Immature natural killer cell (primary cell): ENCODE results near the gene DHRS1. TPM values are rescaled to one million over a fixed set of nuclear protein-coding genes. Genes with fewer than 3 reads are reported as not detected.

ENCODE experiments used
- DNase-seq, 3 donors: peaks; one replicate each; pipeline ENCODE4 v3.0.0; 2022; ENCODE audit warnings: mixed read lengths in 1 of 3
- H3K27ac Mint-ChIP-seq, 6 donors: one replicate each; pipeline ENCODE4 v1.8.0; 2020; ENCODE audit warnings: mixed read lengths in 6 of 6, mild to moderate bottlenecking in 5 of 6, inconsistent platforms in 4 of 6, moderate library complexity in 3 of 6
- H3K27me3 Mint-ChIP-seq, 3 donors: one replicate each; pipeline ENCODE4 v1.8.0; 2020 to 2021; ENCODE audit warnings: low read depth in 3 of 3, mild to moderate bottlenecking in 3 of 3, mixed read lengths in 3 of 3, moderate library complexity in 3 of 3, inconsistent platforms in 1 of 3
- H3K36me3 Mint-ChIP-seq, 3 donors: one replicate each; pipeline ENCODE4 v1.8.0; 2020; ENCODE audit warnings: mixed read lengths in 3 of 3, inconsistent platforms in 2 of 3, mild to moderate bottlenecking in 2 of 3
- H3K4me1 Mint-ChIP-seq, 2 donors: one replicate each; pipeline ENCODE4 v1.8.0; 2020; ENCODE audit warnings: inconsistent platforms in 2 of 2, mild to moderate bottlenecking in 2 of 2, mixed read lengths in 2 of 2, moderate library complexity in 1 of 2
- H3K4me3 Mint-ChIP-seq, 5 donors: one replicate each; pipeline ENCODE4 v1.8.0; 2020; ENCODE audit warnings: mild to moderate bottlenecking in 5 of 5, mixed read lengths in 5 of 5, inconsistent platforms in 3 of 5, moderate library complexity in 3 of 5
- H3K9me3 Mint-ChIP-seq, 6 donors: one replicate each; pipeline ENCODE4 v1.8.0; 2020; ENCODE audit warnings: mild to moderate bottlenecking in 6 of 6, mixed read lengths in 6 of 6, inconsistent platforms in 4 of 6, moderate library complexity in 3 of 6
- polyA plus RNA-seq, 3 donors: library from polyadenylated mRNA; unstranded; fragments of 300-500 nt; fragmentation: Illumina TruSeq; gene quantifications; one replicate each; pipeline ENCODE4 v1.2.3, GENCODE V29; 2021

DHRS1 gene
- 10 to 100 TPM; 31.4 to 35.9 (median 31.7) TPM for polyA plus RNA-seq

DNA sequence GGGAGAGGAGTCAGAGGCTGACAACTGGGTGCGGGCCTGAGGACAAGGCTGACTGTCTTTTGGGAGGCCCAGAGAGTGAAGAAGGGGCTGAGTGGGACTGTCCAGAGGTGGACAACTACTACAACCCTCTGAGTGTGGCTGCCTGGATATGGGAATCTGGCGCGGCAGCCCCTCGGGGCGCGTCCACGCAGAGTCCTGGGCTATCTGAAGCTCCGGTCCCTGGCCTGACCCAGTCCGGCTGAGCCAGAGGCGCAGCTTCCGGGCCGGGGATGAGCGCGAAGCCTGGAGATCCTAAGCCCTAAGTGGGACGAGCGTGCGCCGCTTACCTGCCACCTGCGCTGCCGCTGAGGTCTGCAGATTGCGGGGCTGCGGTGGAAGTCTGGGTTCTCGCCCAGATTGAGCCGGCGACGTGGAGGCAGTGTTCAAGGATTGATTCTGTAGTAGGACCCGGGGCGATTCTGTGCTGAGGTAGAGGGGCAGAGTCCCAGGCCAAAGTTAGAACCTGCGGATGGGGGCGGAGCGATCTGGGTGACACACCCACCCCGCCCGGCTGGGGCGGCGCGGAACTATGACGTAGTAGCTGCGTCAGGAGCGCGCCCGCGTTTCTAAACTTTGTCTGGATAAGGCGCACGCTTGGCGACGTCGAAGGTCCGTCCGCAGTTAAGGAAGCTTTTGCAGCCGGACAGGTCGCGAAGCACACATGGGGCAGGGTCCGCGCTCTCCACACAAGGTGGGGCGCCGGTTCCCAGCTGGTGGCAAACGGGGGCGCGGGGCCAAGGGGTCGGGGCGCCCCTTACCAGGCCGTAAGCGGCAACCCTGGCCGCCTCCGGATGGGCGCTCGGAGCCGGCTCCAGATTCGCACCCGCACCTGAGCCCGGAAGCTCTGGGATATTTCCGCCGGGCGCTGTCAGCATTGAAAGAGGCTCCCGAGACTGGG, at the start of gene DHRS1, which contains the start of gene NOP9:
DHRS1 (minus strand) TSS at position 526 of the 937 bp plus-strand sequence. CDS start 674 bp downstream, outside the sequence.
NOP9 (plus strand) TSS at position 596 of the 937 bp plus-strand sequence; CDS start at position 701, 105 bp downstream.
- peak; percentile 89 to 91 (median 90) for DNase-seq
- Mint-ChIP-seq H3K27ac (peak within 1 kb of the TSS; percentile 83 to 99 (median 96)), H3K27me3 (peaks cover 2 to 8% (median 6%) of the 10 kb centered on the region in 3 donors), H3K9me3 (no peaks in the 10 kb centered on the region), H3K4me3 (peak within 1 kb of the TSS; percentile 90 to 96 (median 93)), H3K4me1 (peaks cover 49 to 63% of the 10 kb centered on the region in 2 donors), H3K36me3 (peaks cover 17 to 43% (median 21%) of the 10 kb centered on the region in 3 donors)

- H3K4me1 Mint-ChIP-seq: no peaks in the 10 kb centered on the region
- DNase-seq: no peak
- no peaks in the 10 kb centered on the region for H3K9me3 Mint-ChIP-seq
- no peak overlapping the region for H3K4me3 Mint-ChIP-seq
- H3K27ac Mint-ChIP-seq: no peak overlapping the region
- H3K36me3 Mint-ChIP-seq: no peaks in the 10 kb centered on the region
- H3K27me3 Mint-ChIP-seq: peaks cover 9 to 18% (median 11%) of the 10 kb centered on the region in 3 donors
Measured at GRCh38 chr14:24348186-24348585, 48.6 kb upstream of the DHRS1 start.

DNA sequence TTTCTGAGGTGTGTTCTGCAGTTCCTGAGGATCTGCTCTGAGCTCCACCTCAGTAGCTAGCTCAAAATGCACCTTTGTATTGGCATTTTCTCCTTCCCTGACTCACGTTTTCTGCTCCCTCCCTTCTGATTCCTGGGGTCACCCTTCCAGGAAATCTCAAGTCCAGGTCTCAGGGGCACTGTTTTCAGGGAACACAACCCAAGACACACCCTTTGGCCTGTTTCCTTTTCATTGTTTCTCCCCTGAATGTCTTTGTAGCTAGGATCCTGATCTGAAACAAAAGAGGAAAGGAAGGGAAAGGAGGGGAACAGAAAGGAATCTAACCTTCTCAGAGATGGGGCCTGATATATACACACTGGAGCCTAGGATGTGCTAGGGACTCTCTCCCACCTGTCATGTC, 47.6 kb upstream of the DHRS1 start:
- Mint-ChIP-seq H3K27ac (no peak overlapping the region), H3K4me1 (no peaks in the 10 kb centered on the region), H3K4me3 (no peak overlapping the region), H3K36me3 (no peaks in the 10 kb centered on the region), H3K9me3 (no peaks in the 10 kb centered on the region), H3K27me3 (peaks cover 7 to 21% (median 9%) of the 10 kb centered on the region in 3 donors)
- no peak for DNase-seq

- Mint-ChIP-seq H3K9me3 (no peaks in the 10 kb centered on the region), H3K4me3 (no peak overlapping the region), H3K27me3 (peaks cover 3 to 7% (median 5%) of the 10 kb centered on the region in 3 donors), H3K36me3 (no peaks in the 10 kb centered on the region), H3K27ac (no peak overlapping the region), H3K4me1 (peaks cover 12 to 15% of the 10 kb centered on the region in 2 donors)
- DNase-seq: no peak
Measured at GRCh38 chr14:24343795-24344660, 44.4 kb upstream of the DHRS1 start.

DNA sequence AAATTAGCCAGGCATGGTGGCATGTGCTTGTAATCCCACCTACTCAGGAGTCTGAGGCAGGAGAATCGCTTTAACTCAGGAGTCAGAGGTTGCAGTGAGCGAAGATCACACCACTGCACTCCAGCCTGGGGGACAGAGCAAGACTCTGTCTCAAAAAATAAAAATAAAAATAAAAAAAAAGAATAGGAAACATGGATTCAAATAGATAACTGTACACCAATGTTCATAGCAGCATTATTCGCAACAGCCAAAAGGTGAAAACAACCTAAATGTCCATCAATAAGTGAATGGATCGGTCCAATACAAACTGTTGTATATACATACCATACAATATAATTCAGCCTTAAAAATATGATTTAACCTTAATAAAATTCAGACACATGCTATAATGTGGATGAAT, 43.3 kb upstream of the DHRS1 start:
- Mint-ChIP-seq H3K4me3 (no peak overlapping the region), H3K27me3 (peaks cover 3 to 7% (median 5%) of the 10 kb centered on the region in 3 donors), H3K27ac (no peak overlapping the region), H3K4me1 (peaks cover 22 to 26% of the 10 kb centered on the region in 2 donors), H3K36me3 (peaks cover 0 to 9% (median 0%) of the 10 kb centered on the region in 3 donors), H3K9me3 (no peaks in the 10 kb centered on the region)
- no peak for DNase-seq

- H3K36me3 Mint-ChIP-seq: peaks cover 11 to 28% (median 15%) of the 10 kb centered on the region in 3 donors
- peak overlapping the region in 3 of 5 donors; percentile 96 to 97 (median 97) for H3K4me3 Mint-ChIP-seq
- H3K9me3 Mint-ChIP-seq: no peaks in the 10 kb centered on the region
- no peak for DNase-seq
- no peak overlapping the region for H3K27ac Mint-ChIP-seq
- peaks cover 3 to 14% (median 5%) of the 10 kb centered on the region in 3 donors for H3K27me3 Mint-ChIP-seq
- peaks cover 26 to 32% of the 10 kb centered on the region in 2 donors for H3K4me1 Mint-ChIP-seq
Measured at GRCh38 chr14:24340606-24341005, 41.0 kb upstream of the DHRS1 start.

- H3K4me1 Mint-ChIP-seq: peaks cover 35 to 39% of the 10 kb centered on the region in 2 donors
- peaks cover 4 to 21% (median 4%) of the 10 kb centered on the region in 3 donors for H3K27me3 Mint-ChIP-seq
- peaks cover 11 to 28% (median 15%) of the 10 kb centered on the region in 3 donors for H3K36me3 Mint-ChIP-seq
- peak within 1 kb of the TSS; percentile 85 to 97 (median 93) for H3K27ac Mint-ChIP-seq
- H3K9me3 Mint-ChIP-seq: no peaks in the 10 kb centered on the region
- peak within 1 kb of the TSS; percentile 96 to 97 (median 96) for H3K4me3 Mint-ChIP-seq
- peak; percentile 52 to 57 (median 54) for DNase-seq
Measured at GRCh38 chr14:24339284-24340151, 39.9 kb upstream of the DHRS1 start, which contains the start of gene RIPK3. Gene RIPK3, minus strand, starts transcription at chr14:24339991. Its CDS starts 165 bp downstream, at chr14:24339826.

DNA sequence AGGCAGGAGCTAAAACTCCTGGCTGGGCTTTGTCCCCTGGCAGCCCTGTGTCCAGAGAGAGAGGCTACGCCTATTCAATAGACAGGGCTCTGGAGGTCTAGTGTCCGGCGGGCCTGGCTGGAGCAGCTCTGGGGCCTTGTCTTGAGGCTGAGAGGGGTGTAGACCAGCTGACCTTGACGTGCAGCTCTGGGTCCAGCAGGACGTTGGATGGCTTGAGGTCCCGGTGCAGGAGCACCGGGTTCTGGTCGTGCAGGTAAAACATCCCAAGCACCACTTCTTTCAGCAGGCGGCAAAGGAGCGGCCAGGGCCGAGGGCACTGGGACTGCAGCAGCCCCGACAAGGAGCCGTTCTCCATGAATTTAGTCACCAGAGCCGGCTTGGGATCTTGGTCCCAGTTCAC, 39.3 kb upstream of the DHRS1 start:
- Mint-ChIP-seq H3K4me1 (peaks cover 40 to 46% of the 10 kb centered on the region in 2 donors), H3K4me3 (peak overlapping the region; percentile 96 to 97 (median 96)), H3K9me3 (no peaks in the 10 kb centered on the region), H3K27ac (peak overlapping the region in 3 of 6 donors; percentile 13 to 85 (median 50)), H3K27me3 (peaks cover 7 to 26% (median 8%) of the 10 kb centered on the region in 3 donors), H3K36me3 (peaks cover 11 to 28% (median 15%) of the 10 kb centered on the region in 3 donors)
- no peak for DNase-seq

DNA sequence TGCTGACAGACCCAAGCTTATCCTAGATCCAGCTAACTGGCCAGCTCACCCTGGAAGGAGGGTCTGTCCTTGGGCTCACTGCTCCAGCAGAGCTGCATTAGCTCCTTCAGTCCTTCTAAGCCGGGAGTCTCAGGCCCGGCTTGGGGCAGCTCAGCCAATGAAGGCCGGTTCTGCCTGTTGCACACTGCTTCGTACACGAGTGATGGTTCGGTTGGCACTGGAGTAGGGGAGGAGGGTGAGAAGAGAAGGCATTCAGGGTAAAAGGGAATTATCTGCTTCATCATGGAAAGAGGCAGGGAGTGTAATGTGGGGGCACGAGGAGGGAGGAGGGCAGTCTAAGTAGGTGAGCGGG, 38.2 kb upstream of the DHRS1 start:
- Mint-ChIP-seq H3K36me3 (peaks cover 11 to 28% (median 15%) of the 10 kb centered on the region in 3 donors), H3K4me1 (peaks cover 51 to 56% of the 10 kb centered on the region in 2 donors)

GRCh38 chr14:24337144-24337823, 37.7 kb upstream of the DHRS1 start:
- Mint-ChIP-seq H3K4me3 (peak overlapping the region in 2 of 5 donors; percentile 33 to 96), H3K27me3 (peaks cover 12 to 26% (median 14%) of the 10 kb centered on the region in 3 donors), H3K9me3 (no peaks in the 10 kb centered on the region), H3K4me1 (peaks cover 56 to 61% of the 10 kb centered on the region in 2 donors), H3K27ac (no peak overlapping the region), H3K36me3 (peaks cover 11 to 28% (median 15%) of the 10 kb centered on the region in 3 donors)
- no peak for DNase-seq

More for the DNA sequence above, 38.2 kb upstream of the DHRS1 start:
- Mint-ChIP-seq H3K4me3 (peak overlapping the region in 4 of 5 donors; percentile 33 to 97 (median 96)), H3K9me3 (no peaks in the 10 kb centered on the region), H3K27ac (peak overlapping the region in 1 of 6 donors; percentile 25), H3K27me3 (peaks cover 8 to 27% (median 13%) of the 10 kb centered on the region in 3 donors)
- DNase-seq: no peak

- H3K36me3 Mint-ChIP-seq: peaks cover 11 to 28% (median 15%) of the 10 kb centered on the region in 3 donors
- DNase-seq: no peak
- no peaks in the 10 kb centered on the region for H3K9me3 Mint-ChIP-seq
- H3K27me3 Mint-ChIP-seq: peaks cover 22 to 34% (median 22%) of the 10 kb centered on the region in 3 donors
- H3K4me1 Mint-ChIP-seq: peaks cover 73 to 78% of the 10 kb centered on the region in 2 donors
- H3K27ac Mint-ChIP-seq: peak overlapping the region in 2 of 6 donors; percentile 22 to 29
- peak overlapping the region; percentile 30 to 69 (median 65) for H3K4me3 Mint-ChIP-seq
Measured at GRCh38 chr14:24335461-24336171, 36.0 kb upstream of the DHRS1 start.
